CD4-positive, alpha-beta T cell treated with Interleukin-12 subunit alpha and Interleukin-12 subunit beta, for 1 hour (primary cell): ENCODE measurements around the gene C5orf46.
"Not testable (repeated sequence)": the region's sequence is repeated elsewhere in the genome, so short reads cannot be mapped to it uniquely, and the experiment has no call there.

Experiments used
- DNase-seq: peaks from one replicate; pipeline ENCODE4 v3.0.0-alpha.2; 2020

Gene C5orf46

GRCh38 chr5:147906326-147907095 lies at the start of gene C5orf46:
Gene C5orf46, minus strand, starts transcription at chr5:147906538. Its CDS starts 37 bp downstream, at chr5:147906501.
- no peak for DNase-seq

- no peak for DNase-seq
Measured at GRCh38 chr5:147954971-147955370, 48.6 kb upstream of the C5orf46 start.

GRCh38 chr5:147949711-147950573 lies 43.6 kb upstream of the C5orf46 start:
- DNase-seq = no peak

GRCh38 chr5:147946658-147947274 lies 40.4 kb upstream of the C5orf46 start:
- DNase-seq = not testable (repeated sequence)

- DNase-seq = no peak
Measured at GRCh38 chr5:147939431-147940114, 33.2 kb upstream of the C5orf46 start.

GRCh38 chr5:147935032-147935431 lies 28.7 kb upstream of the C5orf46 start:
- DNase-seq = no peak

GRCh38 chr5:147930769-147931168 lies 24.4 kb upstream of the C5orf46 start:
- no peak for DNase-seq

- DNase-seq = no peak
Measured at GRCh38 chr5:147927901-147928300, 21.6 kb upstream of the C5orf46 start.

- DNase-seq = no peak
Measured at GRCh38 chr5:147925020-147925419, 18.7 kb upstream of the C5orf46 start.

- DNase-seq = no peak
Measured at GRCh38 chr5:147921136-147921535, 14.8 kb upstream of the C5orf46 start.

- no peak for DNase-seq
Measured at GRCh38 chr5:147920420-147921030, 14.2 kb upstream of the C5orf46 start.

GRCh38 chr5:147918899-147919298 lies 12.6 kb upstream of the C5orf46 start:
- no peak for DNase-seq

- DNase-seq = no peak
Measured at GRCh38 chr5:147918101-147918685, 11.9 kb upstream of the C5orf46 start.

GRCh38 chr5:147913786-147914185 lies 7.4 kb upstream of the C5orf46 start:
- no peak for DNase-seq

- no peak for DNase-seq
Measured at GRCh38 chr5:147912011-147912410, 5.7 kb upstream of the C5orf46 start.

GRCh38 chr5:147911427-147911826 lies 5.1 kb upstream of the C5orf46 start:
- DNase-seq = no peak

- no peak for DNase-seq
Measured at GRCh38 chr5:147904110-147904509, 2.2 kb downstream of the C5orf46 start.

- no peak for DNase-seq
Measured at GRCh38 chr5:147902609-147903115, 3.7 kb downstream of the C5orf46 start.

- no peak for DNase-seq
Measured at GRCh38 chr5:147901599-147902039, 4.7 kb downstream of the C5orf46 start.

GRCh38 chr5:147898875-147899401 lies 7.4 kb downstream of the C5orf46 start:
- DNase-seq = no peak

GRCh38 chr5:147895864-147896263 lies 10.5 kb downstream of the C5orf46 start:
- DNase-seq = no peak
